ENCODE data around the gene ABCA1. TPM values are rescaled to one million over a fixed set of nuclear protein-coding genes. Genes with fewer than 3 reads are reported as not detected.

The ABCA1 gene
- total RNA-seq, 1 experiment from 2014 or later = 2.3 TPM

- Histone ChIP-seq H3K4me2 (ENCODE audit: low read length) (peak overlapping the region; percentile 41), H3K9me3 (ENCODE audit: low read length) (no peaks in the 10 kb centered on the region), H3K27me3 (ENCODE audit: low read length) (no peaks in the 10 kb centered on the region), H3K9me2 (replicated peaks; ENCODE audit: low read length) (no peaks in the 10 kb centered on the region), H4K20me1 (ENCODE audit: low read length) (no peaks in the 10 kb centered on the region), H2AFZ (ENCODE audit: low read length) (peak overlapping the region; percentile 28; the same call in 1 of the 2 replicates), H3K36me3 (ENCODE audit: low read depth, low read length) (no peaks in the 10 kb centered on the region), H3K9ac (ENCODE audit: low read length) (no peak overlapping the region), H3K4me1 (ENCODE audit: insufficient read depth, low read length) (peaks cover 20% of the 10 kb centered on the region), H3F3A (ENCODE audit: low read length, unreplicated experiment) (no peaks in the 10 kb centered on the region), H3K27ac (ENCODE audit: low read length) (peak overlapping the region; percentile 36), H3K79me2 (ENCODE audit: low read length) (no peaks in the 10 kb centered on the region), H3K4me3 (ENCODE audit: low read length) (no peak overlapping the region)
- DNase-seq = peak; percentile 64
- CTCF ChIA-PET = no interaction called here
- intact Hi-C loops (cut with micrococcal nuclease) = no loop called here
- peak; percentile 61 for ATAC-seq
- POLR2A ChIA-PET (ENCODE audit: unreplicated experiment) = no interaction called here
- TF ChIP-seq EZH2 (IDR thresholded peaks at IDR 0.05; ENCODE audit: low read length, unreplicated experiment) = no peak
- BruUV-seq (replicated peaks) = no TSS peak
These were observed 20.5 kb downstream of the ABCA1 start for GRCh38 chr9:104907278-104907951.

GRCh38 chr9:104906441-104907277, 21.3 kb downstream of the ABCA1 start:
- no peaks in the 10 kb centered on the region for H3F3A ChIP-seq (ENCODE audit: low read length, unreplicated experiment)
- no peaks in the 10 kb centered on the region for H4K20me1 ChIP-seq (ENCODE audit: low read length)
- peak; percentile 16; the same call in 1 of the 2 replicates for ATAC-seq
- peak; percentile 48 for DNase-seq
- intact Hi-C loops (cut with micrococcal nuclease) = no loop called here
- H3K9me2 ChIP-seq (replicated peaks; ENCODE audit: low read length) = no peaks in the 10 kb centered on the region
- H3K79me2 ChIP-seq (ENCODE audit: low read length) = no peaks in the 10 kb centered on the region
- H3K36me3 ChIP-seq (ENCODE audit: low read depth, low read length) = no peaks in the 10 kb centered on the region
- no peak for TF ChIP-seq CTCF (conservative IDR thresholded peaks at IDR 0.05; ENCODE audit: low read depth, low read length)
- TF ChIP-seq EZH2 (IDR thresholded peaks at IDR 0.05; ENCODE audit: low read length, unreplicated experiment) = no peak
- no peak for TF ChIP-seq EZH2phosphoT487 (IDR thresholded peaks at IDR 0.05; ENCODE audit: borderline replicate concordance, low read length)
- H3K9me3 ChIP-seq (ENCODE audit: low read length) = no peaks in the 10 kb centered on the region
- no peaks in the 10 kb centered on the region for H3K27me3 ChIP-seq (ENCODE audit: low read length)
- CTCF ChIA-PET = no interaction called here
- no peak overlapping the region for H3K9ac ChIP-seq (ENCODE audit: low read length)
- peak overlapping the region; percentile 41 for H3K4me2 ChIP-seq (ENCODE audit: low read length)
- POLR2A ChIA-PET (ENCODE audit: unreplicated experiment) = no interaction called here
- H2AFZ ChIP-seq (ENCODE audit: low read length) = peak overlapping the region; percentile 28; the same call in 1 of the 2 replicates
- H3K4me3 ChIP-seq (ENCODE audit: low read length) = no peak overlapping the region
- H3K27ac ChIP-seq (ENCODE audit: low read length) = peak overlapping the region; percentile 36
- BruUV-seq (replicated peaks) = no TSS peak
- peaks cover 20% of the 10 kb centered on the region for H3K4me1 ChIP-seq (ENCODE audit: insufficient read depth, low read length)

GRCh38 chr9:104905931-104906330, 22.0 kb downstream of the ABCA1 start:
- H3K4me3 ChIP-seq (ENCODE audit: low read length) = no peak overlapping the region
- ChIA-PET POLR2A (ENCODE audit: unreplicated experiment) (no interaction called here), CTCF (no interaction called here)
- no peaks in the 10 kb centered on the region for H3K9me3 ChIP-seq (ENCODE audit: low read length)
- intact Hi-C loops (cut with micrococcal nuclease) = no loop called here
- TF ChIP-seq EZH2phosphoT487 (IDR thresholded peaks at IDR 0.05; ENCODE audit: borderline replicate concordance, low read length) = no peak
- no peak for TF ChIP-seq EZH2 (IDR thresholded peaks at IDR 0.05; ENCODE audit: low read length, unreplicated experiment)
- TF ChIP-seq CTCF (conservative IDR thresholded peaks at IDR 0.05; ENCODE audit: low read depth, low read length) = no peak
- H3K79me2 ChIP-seq (ENCODE audit: low read length) = no peaks in the 10 kb centered on the region
- H3K27me3 ChIP-seq (ENCODE audit: low read length) = no peaks in the 10 kb centered on the region
- H3K36me3 ChIP-seq (ENCODE audit: low read depth, low read length) = no peaks in the 10 kb centered on the region
- no peaks in the 10 kb centered on the region for H3F3A ChIP-seq (ENCODE audit: low read length, unreplicated experiment)
- H3K9ac ChIP-seq (ENCODE audit: low read length) = no peak overlapping the region
- no peaks in the 10 kb centered on the region for H3K9me2 ChIP-seq (replicated peaks; ENCODE audit: low read length)
- no peak overlapping the region for H3K4me2 ChIP-seq (ENCODE audit: low read length)
- DNase-seq (no peak), ATAC-seq (no peak)
- no TSS peak for BruUV-seq (replicated peaks)
- H3K4me1 ChIP-seq (ENCODE audit: insufficient read depth, low read length) = peaks cover 15% of the 10 kb centered on the region
- no peaks in the 10 kb centered on the region for H4K20me1 ChIP-seq (ENCODE audit: low read length)
- no peak overlapping the region for H2AFZ ChIP-seq (ENCODE audit: low read length)
- H3K27ac ChIP-seq (ENCODE audit: low read length) = no peak overlapping the region

All from PC-3 (cell line).